Cerebellar nuclear complex (tissue), 1 donor: Measurements from ENCODE around the gene ARHGAP11A.

ENCODE experiments used
- DNase-seq, 2 experiments: peaks; one replicate each; lab custom pipeline; 2025; lab: John Stamatoyannopoulos, UW

Gene ARHGAP11A

GRCh38 chr15:32685576-32685975 lies 70.3 kb downstream of the ARHGAP11A start:
- DNase-seq = no peak

- DNase-seq = no peak
Observed at GRCh38 chr15:32687556-32687955, 72.3 kb downstream of the ARHGAP11A start.

DNA sequence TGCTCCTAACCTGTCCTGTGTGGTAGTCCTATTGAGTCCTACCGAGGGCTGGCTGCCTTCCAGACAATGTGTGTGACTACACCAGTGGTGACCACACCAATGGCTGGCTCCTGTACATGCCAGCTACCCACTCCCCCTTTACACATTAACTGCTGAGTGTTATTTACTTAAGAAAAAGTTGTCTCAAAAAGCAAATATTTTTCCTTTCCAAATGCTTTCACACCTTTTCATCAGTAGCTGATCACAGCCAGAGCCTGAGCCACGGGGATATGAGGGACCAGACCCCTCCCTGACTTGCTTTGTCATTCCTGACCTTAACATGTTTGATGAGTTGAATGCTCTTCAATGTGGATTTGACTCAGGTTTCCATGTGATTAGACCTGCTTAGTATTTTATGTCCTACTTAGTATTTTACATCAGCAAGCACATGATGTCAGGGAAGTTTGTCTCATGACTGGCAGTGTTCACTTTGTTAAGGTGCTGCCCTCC lies 72.9 kb downstream of the ARHGAP11A start:
- no peak for DNase-seq
